Measurements from ENCODE around the gene CLCA4. TPM values are rescaled to one million over a fixed set of nuclear protein-coding genes. Genes with fewer than 3 reads are reported as not detected.
"Not testable (repeated sequence)": the region's sequence is repeated elsewhere in the genome, so short reads cannot be mapped to it uniquely, and the experiment has no call there.

The CLCA4 gene, protein sequence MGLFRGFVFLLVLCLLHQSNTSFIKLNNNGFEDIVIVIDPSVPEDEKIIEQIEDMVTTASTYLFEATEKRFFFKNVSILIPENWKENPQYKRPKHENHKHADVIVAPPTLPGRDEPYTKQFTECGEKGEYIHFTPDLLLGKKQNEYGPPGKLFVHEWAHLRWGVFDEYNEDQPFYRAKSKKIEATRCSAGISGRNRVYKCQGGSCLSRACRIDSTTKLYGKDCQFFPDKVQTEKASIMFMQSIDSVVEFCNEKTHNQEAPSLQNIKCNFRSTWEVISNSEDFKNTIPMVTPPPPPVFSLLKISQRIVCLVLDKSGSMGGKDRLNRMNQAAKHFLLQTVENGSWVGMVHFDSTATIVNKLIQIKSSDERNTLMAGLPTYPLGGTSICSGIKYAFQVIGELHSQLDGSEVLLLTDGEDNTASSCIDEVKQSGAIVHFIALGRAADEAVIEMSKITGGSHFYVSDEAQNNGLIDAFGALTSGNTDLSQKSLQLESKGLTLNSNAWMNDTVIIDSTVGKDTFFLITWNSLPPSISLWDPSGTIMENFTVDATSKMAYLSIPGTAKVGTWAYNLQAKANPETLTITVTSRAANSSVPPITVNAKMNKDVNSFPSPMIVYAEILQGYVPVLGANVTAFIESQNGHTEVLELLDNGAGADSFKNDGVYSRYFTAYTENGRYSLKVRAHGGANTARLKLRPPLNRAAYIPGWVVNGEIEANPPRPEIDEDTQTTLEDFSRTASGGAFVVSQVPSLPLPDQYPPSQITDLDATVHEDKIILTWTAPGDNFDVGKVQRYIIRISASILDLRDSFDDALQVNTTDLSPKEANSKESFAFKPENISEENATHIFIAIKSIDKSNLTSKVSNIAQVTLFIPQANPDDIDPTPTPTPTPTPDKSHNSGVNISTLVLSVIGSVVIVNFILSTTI
- not detected for total RNA-seq

GRCh38 chr1:86546787-86547221, at the start of gene CLCA4:
CLCA4 (plus strand) TSS chr1:86547078; CDS start chr1:86547120, 42 bp downstream.
- H3K9ac ChIP-seq (ENCODE audit: low read depth in 1 of 3, low read length in 3 of 3), result no peak within 1 kb of the TSS

DNA sequence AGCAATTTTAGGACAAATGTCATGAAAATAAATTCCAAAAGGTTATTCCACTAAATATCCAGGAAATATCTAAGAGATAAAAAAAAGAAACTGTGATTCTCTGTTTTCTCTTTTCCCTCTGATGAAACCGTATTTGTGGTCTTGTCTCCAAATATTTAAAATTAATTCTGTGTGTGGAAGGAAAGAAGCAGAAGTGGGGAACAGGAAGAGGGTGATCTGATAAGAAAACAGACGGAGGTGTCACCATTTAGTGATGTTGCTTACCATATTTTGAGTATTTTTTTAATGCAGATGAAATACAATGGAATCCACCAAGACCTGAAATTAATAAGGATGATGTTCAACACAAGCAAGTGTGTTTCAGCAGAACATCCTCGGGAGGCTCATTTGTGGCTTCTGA, 48.6 kb upstream of the CLCA4 start:
- Histone ChIP-seq H3K9ac (ENCODE audit: low read depth in 1 of 3, low read length in 3 of 3) (no peak overlapping the region), H3K27ac (ENCODE audit: low read depth, low read length) (no peak overlapping the region), H3K4me1 (ENCODE audit: control insufficient read depth in 3 of 3, insufficient read depth in 3 of 3, low read length in 3 of 3) (peaks cover 0 to 4% (median 0%) of the 10 kb centered on the region in 3 donors), H3K36me3 (ENCODE audit: control insufficient read depth in 3 of 3, insufficient read depth in 3 of 3, low read length in 3 of 3) (no peaks in the 10 kb centered on the region), H3K9me3 (ENCODE audit: control insufficient read depth in 3 of 3, low read length in 3 of 3) (no peaks in the 10 kb centered on the region), H3K4me3 (ENCODE audit: low read length in 3 of 3) (no peak overlapping the region), H3K27me3 (ENCODE audit: control insufficient read depth in 3 of 3, insufficient read depth in 3 of 3, low read length in 3 of 3) (no peaks in the 10 kb centered on the region)

More at GRCh38 chr1:86546787-86547221, at the start of gene CLCA4:
- no peaks in the 10 kb centered on the region for H3K27me3 ChIP-seq (ENCODE audit: control insufficient read depth in 3 of 3, insufficient read depth in 3 of 3, low read length in 3 of 3)
- H3K9me3 ChIP-seq (ENCODE audit: control insufficient read depth in 3 of 3, low read length in 3 of 3), result no peaks in the 10 kb centered on the region
- H3K36me3 ChIP-seq (ENCODE audit: control insufficient read depth in 3 of 3, insufficient read depth in 3 of 3, low read length in 3 of 3), result no peaks in the 10 kb centered on the region
- H3K4me3 ChIP-seq (ENCODE audit: low read length in 3 of 3), result no peak within 1 kb of the TSS
- no peak within 1 kb of the TSS for H3K27ac ChIP-seq (ENCODE audit: low read depth, low read length)
- no peaks in the 10 kb centered on the region for H3K4me1 ChIP-seq (ENCODE audit: control insufficient read depth in 3 of 3, insufficient read depth in 3 of 3, low read length in 3 of 3)

DNA sequence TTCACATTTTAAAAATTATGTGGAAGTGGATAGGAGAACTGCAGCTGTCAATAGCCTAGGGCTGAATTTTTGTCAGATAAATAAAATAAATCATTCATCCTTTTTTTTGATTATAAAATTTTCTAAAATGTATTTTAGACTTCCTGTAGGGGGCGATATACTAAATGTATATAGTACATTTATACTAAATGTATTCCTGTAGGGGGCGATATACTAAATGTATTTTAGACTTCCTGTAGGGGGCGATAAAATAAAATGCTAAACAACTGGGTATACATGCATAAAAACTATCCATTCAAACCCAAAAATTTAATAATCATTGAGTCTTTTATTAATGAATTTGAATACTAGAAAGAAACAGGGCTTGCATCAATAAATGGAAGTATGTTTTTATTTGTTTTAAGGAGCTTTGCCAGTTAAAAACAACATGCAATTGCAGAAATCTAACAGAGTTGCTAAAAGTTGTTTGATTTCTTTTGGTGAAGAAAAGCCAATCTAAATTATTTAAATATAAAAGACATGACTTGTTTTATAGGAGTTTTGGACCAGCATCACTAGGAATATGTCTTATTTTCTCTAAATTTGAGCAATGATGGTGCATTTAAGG, 46.8 kb upstream of the CLCA4 start:
- no peaks in the 10 kb centered on the region for H3K36me3 ChIP-seq (ENCODE audit: control insufficient read depth in 3 of 3, insufficient read depth in 3 of 3, low read length in 3 of 3)
- H3K4me1 ChIP-seq (ENCODE audit: control insufficient read depth in 3 of 3, insufficient read depth in 3 of 3, low read length in 3 of 3), result peaks cover 0 to 4% (median 0%) of the 10 kb centered on the region in 3 donors
- H3K27me3 ChIP-seq (ENCODE audit: control insufficient read depth in 3 of 3, insufficient read depth in 3 of 3, low read length in 3 of 3), result no peaks in the 10 kb centered on the region
- H3K27ac ChIP-seq (ENCODE audit: low read depth, low read length), result no peak overlapping the region
- no peaks in the 10 kb centered on the region for H3K9me3 ChIP-seq (ENCODE audit: control insufficient read depth in 3 of 3, low read length in 3 of 3)
- no peak overlapping the region for H3K9ac ChIP-seq (ENCODE audit: low read depth in 1 of 3, low read length in 3 of 3)
- H3K4me3 ChIP-seq (ENCODE audit: low read length in 3 of 3), result no peak overlapping the region

- H3K4me3 ChIP-seq (ENCODE audit: low read length in 3 of 3), result no peak overlapping the region
- H3K27me3 ChIP-seq (ENCODE audit: control insufficient read depth in 3 of 3, insufficient read depth in 3 of 3, low read length in 3 of 3), result no peaks in the 10 kb centered on the region
- H3K36me3 ChIP-seq (ENCODE audit: control insufficient read depth in 3 of 3, insufficient read depth in 3 of 3, low read length in 3 of 3), result no peaks in the 10 kb centered on the region
- peaks cover 0 to 4% (median 0%) of the 10 kb centered on the region in 3 donors for H3K4me1 ChIP-seq (ENCODE audit: control insufficient read depth in 3 of 3, insufficient read depth in 3 of 3, low read length in 3 of 3)
- H3K9me3 ChIP-seq (ENCODE audit: control insufficient read depth in 3 of 3, low read length in 3 of 3), result no peaks in the 10 kb centered on the region
- no peak overlapping the region for H3K27ac ChIP-seq (ENCODE audit: low read depth, low read length)
- H3K9ac ChIP-seq (ENCODE audit: low read depth in 1 of 3, low read length in 3 of 3), result no peak overlapping the region
Observed at GRCh38 chr1:86500714-86501113, 46.2 kb upstream of the CLCA4 start.

DNA sequence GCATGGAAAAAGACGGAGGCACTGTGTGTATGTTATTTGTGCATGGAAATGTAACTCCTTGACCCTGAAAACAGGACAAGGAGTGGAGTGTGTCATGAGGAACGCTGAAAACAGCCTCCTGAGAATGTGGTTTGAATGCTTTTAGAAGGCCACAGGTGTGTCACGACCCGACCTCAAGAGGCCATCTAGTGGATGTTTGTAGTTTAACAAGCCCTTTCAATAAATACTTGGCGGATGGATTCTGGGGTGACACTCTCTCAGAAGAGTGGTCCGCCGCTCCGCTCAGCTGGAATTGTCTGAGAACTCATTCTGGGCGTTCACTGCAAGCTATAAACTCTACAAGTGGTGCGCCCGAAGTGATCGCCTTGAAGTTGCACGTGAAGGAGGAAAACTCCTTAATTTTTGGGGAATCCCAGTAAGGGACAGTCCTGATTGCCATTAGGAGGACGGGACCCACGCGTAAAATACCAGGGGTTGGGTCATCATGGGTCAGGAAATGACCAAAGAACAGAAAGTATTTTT, 44.7 kb upstream of the CLCA4 start:
- H3K9me3 ChIP-seq (ENCODE audit: control insufficient read depth in 3 of 3, low read length in 3 of 3); H3K27me3 ChIP-seq (ENCODE audit: control insufficient read depth in 3 of 3, insufficient read depth in 3 of 3, low read length in 3 of 3); H3K27ac ChIP-seq (ENCODE audit: low read depth, low read length); H3K9ac ChIP-seq (ENCODE audit: low read depth in 1 of 3, low read length in 3 of 3); H3K36me3 ChIP-seq (ENCODE audit: control insufficient read depth in 3 of 3, insufficient read depth in 3 of 3, low read length in 3 of 3); H3K4me1 ChIP-seq (ENCODE audit: control insufficient read depth in 3 of 3, insufficient read depth in 3 of 3, low read length in 3 of 3): not testable (repeated sequence)
- peak overlapping the region in 2 of 3 donors; percentile 31 to 42 for H3K4me3 ChIP-seq (ENCODE audit: low read length in 3 of 3)

DNA sequence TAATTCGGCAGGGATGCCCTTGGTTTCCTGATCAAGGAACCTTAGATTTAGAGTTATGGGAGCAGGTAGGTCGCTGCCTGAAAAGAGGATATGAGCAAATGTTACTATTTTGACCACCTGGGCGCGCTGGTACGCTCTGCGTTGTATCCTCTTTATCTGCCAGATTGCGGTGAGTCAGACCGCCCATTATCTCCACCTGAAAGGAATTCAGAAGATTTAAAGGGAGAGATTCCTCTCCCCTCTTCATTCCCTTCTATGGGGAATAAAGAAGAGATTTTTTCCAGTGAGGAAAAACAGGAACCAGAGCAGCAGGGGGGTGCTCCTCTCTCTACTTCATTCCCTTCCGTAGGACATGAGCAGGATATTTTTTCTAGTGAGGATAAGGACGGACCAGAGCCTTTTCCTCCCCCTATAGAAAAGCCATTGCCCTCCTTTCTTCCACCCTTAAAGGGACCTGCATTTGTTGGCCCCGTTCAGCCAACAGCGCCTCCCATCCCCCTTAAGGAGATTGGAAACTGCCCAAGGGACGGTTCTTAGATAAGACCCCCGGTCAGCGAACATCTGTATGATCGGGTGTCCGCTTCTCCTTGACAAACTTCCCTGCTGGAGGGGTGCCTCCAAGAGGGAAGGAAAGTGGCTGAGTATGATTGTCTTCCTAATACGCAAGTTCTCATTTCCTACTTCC, 44.0 kb upstream of the CLCA4 start:
- Histone ChIP-seq H3K36me3 (ENCODE audit: control insufficient read depth in 3 of 3, insufficient read depth in 3 of 3, low read length in 3 of 3) (no peaks in the 10 kb centered on the region), H3K27ac (ENCODE audit: low read depth, low read length) (no peak overlapping the region), H3K9ac (ENCODE audit: low read depth in 1 of 3, low read length in 3 of 3) (no peak overlapping the region), H3K4me1 (ENCODE audit: control insufficient read depth in 3 of 3, insufficient read depth in 3 of 3, low read length in 3 of 3) (peaks cover 0 to 4% (median 0%) of the 10 kb centered on the region in 3 donors), H3K9me3 (ENCODE audit: control insufficient read depth in 3 of 3, low read length in 3 of 3) (no peaks in the 10 kb centered on the region), H3K27me3 (ENCODE audit: control insufficient read depth in 3 of 3, insufficient read depth in 3 of 3, low read length in 3 of 3) (no peaks in the 10 kb centered on the region), H3K4me3 (ENCODE audit: low read length in 3 of 3) (peak overlapping the region in 2 of 3 donors; percentile 31 to 42)

- Histone ChIP-seq H3K4me3 (ENCODE audit: low read length in 3 of 3) (peak overlapping the region; percentile 32 to 55 (median 46)), H3K4me1 (ENCODE audit: control insufficient read depth in 3 of 3, insufficient read depth in 3 of 3, low read length in 3 of 3) (peaks cover 0 to 4% (median 0%) of the 10 kb centered on the region in 3 donors), H3K27ac (ENCODE audit: low read depth, low read length) (no peak overlapping the region), H3K9ac (ENCODE audit: low read depth in 1 of 3, low read length in 3 of 3) (peak overlapping the region in 1 of 3 donors; percentile 42), H3K27me3 (ENCODE audit: control insufficient read depth in 3 of 3, insufficient read depth in 3 of 3, low read length in 3 of 3) (no peaks in the 10 kb centered on the region), H3K9me3 (ENCODE audit: control insufficient read depth in 3 of 3, low read length in 3 of 3) (no peaks in the 10 kb centered on the region), H3K36me3 (ENCODE audit: control insufficient read depth in 3 of 3, insufficient read depth in 3 of 3, low read length in 3 of 3) (no peaks in the 10 kb centered on the region)
Observed at GRCh38 chr1:86503406-86504136, 43.3 kb upstream of the CLCA4 start.

DNA sequence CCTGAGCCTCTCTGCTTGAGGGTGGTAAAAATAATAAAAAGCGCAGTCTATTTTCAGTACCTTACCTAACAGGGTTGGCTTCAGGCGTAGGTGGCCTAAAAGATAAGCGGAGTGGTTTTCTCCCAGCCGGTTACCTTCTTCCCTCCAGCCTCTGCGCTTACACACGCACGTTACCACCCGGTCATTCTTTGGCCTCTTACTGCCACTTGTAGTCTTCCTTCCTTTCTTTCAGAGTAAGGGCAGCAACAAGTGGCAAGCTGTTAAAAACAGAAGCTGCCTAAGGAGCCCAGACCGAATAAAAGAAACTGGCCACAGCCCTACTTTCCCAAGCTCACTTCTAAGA, 42.8 kb upstream of the CLCA4 start:
- H3K9me3 ChIP-seq (ENCODE audit: control insufficient read depth in 3 of 3, low read length in 3 of 3), result no peaks in the 10 kb centered on the region
- no peak overlapping the region for H3K27ac ChIP-seq (ENCODE audit: low read depth, low read length)
- H3K27me3 ChIP-seq (ENCODE audit: control insufficient read depth in 3 of 3, insufficient read depth in 3 of 3, low read length in 3 of 3), result no peaks in the 10 kb centered on the region
- H3K36me3 ChIP-seq (ENCODE audit: control insufficient read depth in 3 of 3, insufficient read depth in 3 of 3, low read length in 3 of 3), result no peaks in the 10 kb centered on the region
- H3K4me3 ChIP-seq (ENCODE audit: low read length in 3 of 3), result peak overlapping the region in 1 of 3 donors; percentile 46
- H3K9ac ChIP-seq (ENCODE audit: low read depth in 1 of 3, low read length in 3 of 3), result peak overlapping the region in 1 of 3 donors; percentile 42
- peaks cover 0 to 4% (median 0%) of the 10 kb centered on the region in 3 donors for H3K4me1 ChIP-seq (ENCODE audit: control insufficient read depth in 3 of 3, insufficient read depth in 3 of 3, low read length in 3 of 3)
